ENCODE results near the gene TMEM245. TPM values are rescaled to one million over a fixed set of nuclear protein-coding genes. Genes with fewer than 3 reads are reported as not detected.
A peak's percentile ranks its signal among the peaks of the same experiment; 100 is the strongest.
"Not testable (repeated sequence)": the region's sequence is repeated elsewhere in the genome, so short reads cannot be mapped to it uniquely, and the experiment has no call there.

Gene TMEM245
- total RNA-seq, 1 experiment from 2014 or later: 43.9 TPM

GRCh38 chr9:109132567-109133021 is 12.8 kb upstream of the TMEM245 start:
- DNase-seq (ENCODE audit: low read depth): no peak

- DNase-seq (ENCODE audit: low read depth): no peak
Measured at GRCh38 chr9:109129470-109130197, 9.9 kb upstream of the TMEM245 start.

GRCh38 chr9:109126671-109127070 is 6.9 kb upstream of the TMEM245 start:
- not testable (repeated sequence) for DNase-seq (ENCODE audit: low read depth)

GRCh38 chr9:109124121-109124520 is 4.4 kb upstream of the TMEM245 start:
- no peak for DNase-seq (ENCODE audit: low read depth)

- DNase-seq (ENCODE audit: low read depth): no peak
Measured at GRCh38 chr9:109122726-109123621, 3.2 kb upstream of the TMEM245 start.

- no peak for DNase-seq (ENCODE audit: low read depth)
Measured at GRCh38 chr9:109121232-109121796, 1.6 kb upstream of the TMEM245 start.

- no peak for DNase-seq (ENCODE audit: low read depth)
Measured at GRCh38 chr9:109120204-109120789, 550 bp upstream of the TMEM245 start.

GRCh38 chr9:109118808-109119438 is 824 bp downstream of the TMEM245 start:
- no peak for DNase-seq (ENCODE audit: low read depth)

GRCh38 chr9:109117856-109118807 is 1.6 kb downstream of the TMEM245 start:
- DNase-seq (ENCODE audit: low read depth): peak; percentile 92

- DNase-seq (ENCODE audit: low read depth): peak; percentile 55
Measured at GRCh38 chr9:109115931-109116526, 3.7 kb downstream of the TMEM245 start.

GRCh38 chr9:109114670-109115069 is 5.1 kb downstream of the TMEM245 start:
- DNase-seq (ENCODE audit: low read depth): peak; percentile 64

- DNase-seq (ENCODE audit: low read depth): no peak
Measured at GRCh38 chr9:109113892-109114609, 5.7 kb downstream of the TMEM245 start.

- no peak for DNase-seq (ENCODE audit: low read depth)
Measured at GRCh38 chr9:109113254-109113653, 6.5 kb downstream of the TMEM245 start.

GRCh38 chr9:109110329-109111021 is 9.3 kb downstream of the TMEM245 start:
- DNase-seq (ENCODE audit: low read depth): peak; percentile 65

- DNase-seq (ENCODE audit: low read depth): peak; percentile 25
Measured at GRCh38 chr9:109109967-109110328, 9.8 kb downstream of the TMEM245 start.

GRCh38 chr9:109108318-109108717 is 11.4 kb downstream of the TMEM245 start:
- peak; percentile 76 for DNase-seq (ENCODE audit: low read depth)

GRCh38 chr9:109107402-109108240 is 12.1 kb downstream of the TMEM245 start:
- peak; percentile 85 for DNase-seq (ENCODE audit: low read depth)

GRCh38 chr9:109101810-109102209 is 17.9 kb downstream of the TMEM245 start:
- DNase-seq (ENCODE audit: low read depth): peak; percentile 85
